22Rv1 (cell line): ENCODE measurements around the gene FAU.

Source experiments
- CTCF ChIP-seq: fragments of 450-650 bp; IDR thresholded peaks from 2 replicates; pipeline ENCODE4 v1.5.1; 2017; ENCODE audit warnings: mild to moderate bottlenecking
- ZFX ChIP-seq: fragments of 450-650 bp; IDR thresholded peaks from 2 replicates; pipeline ENCODE4 v1.6.1; 2017; ENCODE audit warnings: antibody characterized with exemption, borderline replicate concordance

GRCh38 chr11:65116370-65117205, 5.3 kb downstream of the FAU start:
- TF ChIP-seq CTCF (no peak), ZFX (no peak)
